ENCODE results near the gene SETD2. TPM values are rescaled to one million over a fixed set of nuclear protein-coding genes. Genes with fewer than 3 reads are reported as not detected.

Gene SETD2
- total and polyA plus RNA-seq, 2 experiments from 2014 or later: 16.7 to 45.2 TPM

DNA sequence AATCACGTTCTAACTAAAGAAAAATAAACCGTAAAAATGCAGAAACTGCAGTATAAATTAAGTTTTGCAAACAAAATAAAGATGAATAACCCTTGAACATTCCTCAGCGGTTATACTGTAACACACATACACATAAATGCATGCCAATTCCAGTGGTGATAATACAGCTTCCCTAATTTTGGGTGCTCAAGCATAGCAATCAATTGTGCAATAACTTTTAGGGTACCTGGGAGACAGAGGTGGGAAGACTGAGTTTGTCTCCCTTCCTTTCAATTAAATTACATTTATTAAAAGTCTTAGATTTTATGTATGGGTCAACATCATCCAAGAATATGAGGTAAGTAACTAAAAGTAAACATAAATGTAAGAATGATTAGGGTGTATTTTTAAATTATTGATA is 71.8 kb downstream of the SETD2 start:
- Mint-ChIP-seq H3K4me3 (no peak overlapping the region), H3K27ac (no peak overlapping the region), H3K9me3 (no peaks in the 10 kb centered on the region), H3K4me1 (no peaks in the 10 kb centered on the region), H3K27me3 (ENCODE audit: insufficient read depth, low read depth, poor library complexity) (no peaks in the 10 kb centered on the region), H3K36me3 (ENCODE audit: low read depth) (peaks cover 20% of the 10 kb centered on the region; the same call in 2 of the 3 replicates)
- Histone ChIP-seq H4K20me1 (replicated peaks; ENCODE audit: insufficient read depth) (no peaks in the 10 kb centered on the region), H3K27ac (ENCODE audit: low read depth) (no peak overlapping the region), H3F3A (replicated peaks; ENCODE audit: low read depth) (no peaks in the 10 kb centered on the region), H3K4me1 (ENCODE audit: insufficient read depth) (no peaks in the 10 kb centered on the region), H2AFZ (no peak overlapping the region), H3K27me3 (ENCODE audit: insufficient read depth) (no peaks in the 10 kb centered on the region), H3K79me2 (replicated peaks; ENCODE audit: insufficient read depth) (no peaks in the 10 kb centered on the region), H3K4me3 (no peak overlapping the region), H3K36me3 (ENCODE audit: insufficient read depth) (peaks cover 4% of the 10 kb centered on the region; the same call in 1 of the 2 replicates), H3K4me2 (no peak overlapping the region), H3K9me2 (ENCODE audit: insufficient read depth) (no peaks in the 10 kb centered on the region)
- TF ChIP-seq CREB1 (CRISPR knock-in tag; IDR thresholded peaks at IDR 0.05; ENCODE audit: low read depth) (no peak), EZH2phosphoT487 (IDR thresholded peaks at IDR 0.05; ENCODE audit: unreplicated experiment) (no peak), ZNF114 (CRISPR knock-in tag; IDR thresholded peaks at IDR 0.05) (no peak), NANOG (IDR thresholded peaks at IDR 0.05; ENCODE audit: borderline replicate concordance) (no peak), POLR2AphosphoS5 (IDR thresholded peaks at IDR 0.05; ENCODE audit: low read depth) (no peak)
- ATAC-seq (no peak), DNase-seq (ENCODE audit: low spot score) (no peak)

DNA sequence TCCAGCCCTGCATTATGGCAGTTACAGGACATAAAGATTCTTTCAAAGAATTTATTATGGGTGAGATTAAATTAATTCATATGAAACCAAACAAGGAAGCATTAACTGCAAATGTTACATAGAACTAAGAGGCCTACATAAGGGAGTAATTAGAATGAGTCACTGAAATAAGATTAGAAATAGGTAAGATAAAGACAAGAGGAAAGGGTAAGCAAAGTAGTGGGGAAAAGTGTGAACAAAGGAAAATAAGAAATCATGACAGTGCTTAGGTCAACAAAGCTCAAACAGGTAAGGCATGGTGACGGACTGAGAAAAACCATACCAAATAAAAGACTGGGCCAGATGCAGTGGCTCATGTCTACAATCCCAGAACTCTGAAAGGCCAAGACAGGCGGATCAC is 74.3 kb downstream of the SETD2 start:
- Mint-ChIP-seq H3K4me1 (no peaks in the 10 kb centered on the region), H3K36me3 (ENCODE audit: low read depth) (peaks cover 15% of the 10 kb centered on the region), H3K9me3 (no peaks in the 10 kb centered on the region), H3K27me3 (ENCODE audit: insufficient read depth, low read depth, poor library complexity) (no peaks in the 10 kb centered on the region), H3K4me3 (no peak overlapping the region), H3K27ac (no peak overlapping the region)
- H3K27me3 ChIP-seq (ENCODE audit: insufficient read depth): no peaks in the 10 kb centered on the region
- no peak overlapping the region for H3K4me2 ChIP-seq
- no peak overlapping the region for H3K4me3 ChIP-seq
- H3K4me1 ChIP-seq (ENCODE audit: insufficient read depth): no peaks in the 10 kb centered on the region
- DNase-seq (ENCODE audit: low spot score) (no peak), ATAC-seq (no peak)
- H3K27ac ChIP-seq (ENCODE audit: low read depth): no peak overlapping the region; the same call in 1 of the 2 replicates
- no peaks in the 10 kb centered on the region for H4K20me1 ChIP-seq (replicated peaks; ENCODE audit: insufficient read depth)
- no peak overlapping the region for H2AFZ ChIP-seq
- no peaks in the 10 kb centered on the region; the same call in 1 of the 2 replicates for H3K79me2 ChIP-seq (replicated peaks; ENCODE audit: insufficient read depth)
- no peaks in the 10 kb centered on the region for H3F3A ChIP-seq (replicated peaks; ENCODE audit: low read depth)
- H3K9me2 ChIP-seq (ENCODE audit: insufficient read depth): no peaks in the 10 kb centered on the region
- no peaks in the 10 kb centered on the region; the same call in 1 of the 2 replicates for H3K36me3 ChIP-seq (ENCODE audit: insufficient read depth)
- TF ChIP-seq, protein P1, sequence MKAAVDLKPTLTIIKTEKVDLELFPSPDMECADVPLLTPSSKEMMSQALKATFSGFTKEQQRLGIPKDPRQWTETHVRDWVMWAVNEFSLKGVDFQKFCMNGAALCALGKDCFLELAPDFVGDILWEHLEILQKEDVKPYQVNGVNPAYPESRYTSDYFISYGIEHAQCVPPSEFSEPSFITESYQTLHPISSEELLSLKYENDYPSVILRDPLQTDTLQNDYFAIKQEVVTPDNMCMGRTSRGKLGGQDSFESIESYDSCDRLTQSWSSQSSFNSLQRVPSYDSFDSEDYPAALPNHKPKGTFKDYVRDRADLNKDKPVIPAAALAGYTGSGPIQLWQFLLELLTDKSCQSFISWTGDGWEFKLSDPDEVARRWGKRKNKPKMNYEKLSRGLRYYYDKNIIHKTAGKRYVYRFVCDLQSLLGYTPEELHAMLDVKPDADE (IDR thresholded peaks at IDR 0.05): no peak
- TF ChIP-seq STAT1 (IDR thresholded peaks at IDR 0.05; ENCODE audit: unreplicated experiment) (no peak), JUNB (IDR thresholded peaks at IDR 0.05; ENCODE audit: unreplicated experiment) (no peak), EZH2phosphoT487 (IDR thresholded peaks at IDR 0.05; ENCODE audit: unreplicated experiment) (no peak), POLR2AphosphoS5 (IDR thresholded peaks at IDR 0.05; ENCODE audit: low read depth) (no peak), NANOG (IDR thresholded peaks at IDR 0.05; ENCODE audit: borderline replicate concordance) (no peak), EZH2 (IDR thresholded peaks at IDR 0.05; ENCODE audit: low read depth, unreplicated experiment) (no peak), ZNF114 (CRISPR knock-in tag; IDR thresholded peaks at IDR 0.05) (no peak), ZNF331 (CRISPR knock-in tag; IDR thresholded peaks at IDR 0.05; ENCODE audit: low read depth) (no peak)
- TF ChIP-seq, protein P2, sequence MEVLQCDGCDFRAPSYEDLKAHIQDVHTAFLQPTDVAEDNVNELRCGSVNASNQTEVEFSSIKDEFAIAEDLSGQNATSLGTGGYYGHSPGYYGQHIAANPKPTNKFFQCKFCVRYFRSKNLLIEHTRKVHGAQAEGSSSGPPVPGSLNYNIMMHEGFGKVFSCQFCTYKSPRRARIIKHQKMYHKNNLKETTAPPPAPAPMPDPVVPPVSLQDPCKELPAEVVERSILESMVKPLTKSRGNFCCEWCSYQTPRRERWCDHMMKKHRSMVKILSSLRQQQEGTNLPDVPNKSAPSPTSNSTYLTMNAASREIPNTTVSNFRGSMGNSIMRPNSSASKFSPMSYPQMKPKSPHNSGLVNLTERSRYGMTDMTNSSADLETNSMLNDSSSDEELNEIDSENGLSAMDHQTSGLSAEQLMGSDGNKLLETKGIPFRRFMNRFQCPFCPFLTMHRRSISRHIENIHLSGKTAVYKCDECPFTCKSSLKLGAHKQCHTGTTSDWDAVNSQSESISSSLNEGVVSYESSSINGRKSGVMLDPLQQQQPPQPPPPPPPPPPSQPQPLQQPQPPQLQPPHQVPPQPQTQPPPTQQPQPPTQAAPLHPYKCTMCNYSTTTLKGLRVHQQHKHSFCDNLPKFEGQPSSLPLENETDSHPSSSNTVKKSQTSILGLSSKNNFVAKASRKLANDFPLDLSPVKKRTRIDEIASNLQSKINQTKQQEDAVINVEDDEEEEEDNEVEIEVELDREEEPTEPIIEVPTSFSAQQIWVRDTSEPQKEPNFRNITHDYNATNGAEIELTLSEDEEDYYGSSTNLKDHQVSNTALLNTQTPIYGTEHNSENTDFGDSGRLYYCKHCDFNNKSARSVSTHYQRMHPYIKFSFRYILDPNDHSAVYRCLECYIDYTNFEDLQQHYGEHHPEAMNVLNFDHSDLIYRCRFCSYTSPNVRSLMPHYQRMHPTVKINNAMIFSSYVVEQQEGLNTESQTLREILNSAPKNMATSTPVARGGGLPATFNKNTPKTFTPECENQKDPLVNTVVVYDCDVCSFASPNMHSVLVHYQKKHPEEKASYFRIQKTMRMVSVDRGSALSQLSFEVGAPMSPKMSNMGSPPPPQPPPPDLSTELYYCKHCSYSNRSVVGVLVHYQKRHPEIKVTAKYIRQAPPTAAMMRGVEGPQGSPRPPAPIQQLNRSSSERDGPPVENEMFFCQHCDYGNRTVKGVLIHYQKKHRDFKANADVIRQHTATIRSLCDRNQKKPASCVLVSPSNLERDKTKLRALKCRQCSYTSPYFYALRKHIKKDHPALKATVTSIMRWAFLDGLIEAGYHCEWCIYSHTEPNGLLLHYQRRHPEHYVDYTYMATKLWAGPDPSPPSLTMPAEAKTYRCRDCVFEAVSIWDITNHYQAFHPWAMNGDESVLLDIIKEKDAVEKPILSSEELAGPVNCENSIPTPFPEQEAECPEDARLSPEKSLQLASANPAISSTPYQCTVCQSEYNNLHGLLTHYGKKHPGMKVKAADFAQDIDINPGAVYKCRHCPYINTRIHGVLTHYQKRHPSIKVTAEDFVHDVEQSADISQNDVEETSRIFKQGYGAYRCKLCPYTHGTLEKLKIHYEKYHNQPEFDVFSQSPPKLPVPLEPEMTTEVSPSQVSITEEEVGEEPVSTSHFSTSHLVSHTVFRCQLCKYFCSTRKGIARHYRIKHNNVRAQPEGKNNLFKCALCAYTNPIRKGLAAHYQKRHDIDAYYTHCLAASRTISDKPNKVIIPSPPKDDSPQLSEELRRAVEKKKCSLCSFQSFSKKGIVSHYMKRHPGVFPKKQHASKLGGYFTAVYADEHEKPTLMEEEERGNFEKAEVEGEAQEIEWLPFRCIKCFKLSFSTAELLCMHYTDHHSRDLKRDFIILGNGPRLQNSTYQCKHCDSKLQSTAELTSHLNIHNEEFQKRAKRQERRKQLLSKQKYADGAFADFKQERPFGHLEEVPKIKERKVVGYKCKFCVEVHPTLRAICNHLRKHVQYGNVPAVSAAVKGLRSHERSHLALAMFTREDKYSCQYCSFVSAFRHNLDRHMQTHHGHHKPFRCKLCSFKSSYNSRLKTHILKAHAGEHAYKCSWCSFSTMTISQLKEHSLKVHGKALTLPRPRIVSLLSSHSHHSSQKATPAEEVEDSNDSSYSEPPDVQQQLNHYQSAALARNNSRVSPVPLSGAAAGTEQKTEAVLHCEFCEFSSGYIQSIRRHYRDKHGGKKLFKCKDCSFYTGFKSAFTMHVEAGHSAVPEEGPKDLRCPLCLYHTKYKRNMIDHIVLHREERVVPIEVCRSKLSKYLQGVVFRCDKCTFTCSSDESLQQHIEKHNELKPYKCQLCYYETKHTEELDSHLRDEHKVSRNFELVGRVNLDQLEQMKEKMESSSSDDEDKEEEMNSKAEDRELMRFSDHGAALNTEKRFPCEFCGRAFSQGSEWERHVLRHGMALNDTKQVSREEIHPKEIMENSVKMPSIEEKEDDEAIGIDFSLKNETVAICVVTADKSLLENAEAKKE (CRISPR knock-in tag; IDR thresholded peaks at IDR 0.05): no peak
- TF ChIP-seq, protein P3, sequence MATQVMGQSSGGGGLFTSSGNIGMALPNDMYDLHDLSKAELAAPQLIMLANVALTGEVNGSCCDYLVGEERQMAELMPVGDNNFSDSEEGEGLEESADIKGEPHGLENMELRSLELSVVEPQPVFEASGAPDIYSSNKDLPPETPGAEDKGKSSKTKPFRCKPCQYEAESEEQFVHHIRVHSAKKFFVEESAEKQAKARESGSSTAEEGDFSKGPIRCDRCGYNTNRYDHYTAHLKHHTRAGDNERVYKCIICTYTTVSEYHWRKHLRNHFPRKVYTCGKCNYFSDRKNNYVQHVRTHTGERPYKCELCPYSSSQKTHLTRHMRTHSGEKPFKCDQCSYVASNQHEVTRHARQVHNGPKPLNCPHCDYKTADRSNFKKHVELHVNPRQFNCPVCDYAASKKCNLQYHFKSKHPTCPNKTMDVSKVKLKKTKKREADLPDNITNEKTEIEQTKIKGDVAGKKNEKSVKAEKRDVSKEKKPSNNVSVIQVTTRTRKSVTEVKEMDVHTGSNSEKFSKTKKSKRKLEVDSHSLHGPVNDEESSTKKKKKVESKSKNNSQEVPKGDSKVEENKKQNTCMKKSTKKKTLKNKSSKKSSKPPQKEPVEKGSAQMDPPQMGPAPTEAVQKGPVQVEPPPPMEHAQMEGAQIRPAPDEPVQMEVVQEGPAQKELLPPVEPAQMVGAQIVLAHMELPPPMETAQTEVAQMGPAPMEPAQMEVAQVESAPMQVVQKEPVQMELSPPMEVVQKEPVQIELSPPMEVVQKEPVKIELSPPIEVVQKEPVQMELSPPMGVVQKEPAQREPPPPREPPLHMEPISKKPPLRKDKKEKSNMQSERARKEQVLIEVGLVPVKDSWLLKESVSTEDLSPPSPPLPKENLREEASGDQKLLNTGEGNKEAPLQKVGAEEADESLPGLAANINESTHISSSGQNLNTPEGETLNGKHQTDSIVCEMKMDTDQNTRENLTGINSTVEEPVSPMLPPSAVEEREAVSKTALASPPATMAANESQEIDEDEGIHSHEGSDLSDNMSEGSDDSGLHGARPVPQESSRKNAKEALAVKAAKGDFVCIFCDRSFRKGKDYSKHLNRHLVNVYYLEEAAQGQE (IDR thresholded peaks at IDR 0.05; ENCODE audit: unreplicated experiment): no peak

Data from GM23338 (cell line).